B cell (primary cell): ENCODE results near the gene NCAPH2.

ENCODE experiments used
- EZH2 ChIP-seq: IDR thresholded peaks from 2 replicates; pipeline ENCODE4 v1.6.1; 2012; ENCODE audit warnings: borderline replicate concordance, low read depth, mild to moderate bottlenecking, moderate library complexity, low read length; ENCODE audit not compliant: insufficient read depth, poor library complexity, severe bottlenecking
- TF ChIP-seq, protein P1 (sequence below): fragments of 200-600 bp; IDR thresholded peaks from one replicate; pipeline ENCODE4 v1.8.0; 2022; ENCODE audit warnings: antibody characterized with exemption, mild to moderate bottlenecking

DNA sequence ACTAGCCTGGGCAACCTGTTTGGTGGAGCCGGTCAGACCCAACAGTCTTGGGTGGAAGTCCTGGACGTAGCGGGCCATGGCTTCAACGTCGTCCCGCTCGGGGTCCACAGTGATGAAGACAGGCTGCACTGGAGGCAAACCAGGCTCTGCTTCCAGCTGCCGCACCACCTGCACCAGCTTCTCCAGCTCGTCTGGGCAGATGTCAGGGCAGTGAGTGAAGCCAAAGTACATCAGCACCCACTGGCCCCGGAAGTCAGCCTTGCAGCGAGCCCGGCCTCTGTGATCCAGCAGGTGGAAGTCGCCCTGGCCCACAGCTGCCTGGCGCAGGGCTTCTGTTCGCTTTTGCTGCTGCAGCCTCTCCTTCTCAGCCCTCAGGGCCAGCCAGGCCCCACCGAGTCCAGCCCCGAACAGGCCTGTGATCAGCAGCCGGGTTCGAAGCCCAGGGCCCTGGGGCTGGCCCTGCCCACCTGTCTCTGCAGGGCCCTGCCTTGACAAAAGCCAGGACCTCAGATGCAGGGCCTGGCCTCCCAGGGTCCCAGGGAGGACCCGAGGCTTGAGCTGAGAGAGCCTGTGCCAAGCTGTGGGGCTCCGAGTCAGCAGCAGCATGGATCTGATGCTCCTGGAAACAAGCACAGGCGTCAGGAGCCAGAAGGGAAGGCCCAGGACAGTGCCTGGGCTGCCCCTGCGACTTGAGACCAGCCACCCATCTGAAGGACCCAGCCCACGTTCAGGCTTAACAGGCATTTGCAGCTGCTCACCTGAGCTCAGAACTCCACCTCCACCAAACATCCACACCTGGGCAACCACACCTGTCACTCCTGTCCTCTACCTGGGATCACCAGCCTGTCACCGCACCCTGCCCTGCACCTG, 16.0 kb downstream of the NCAPH2 start:
- no peak for TF ChIP-seq EZH2
- TF ChIP-seq, protein P1, sequence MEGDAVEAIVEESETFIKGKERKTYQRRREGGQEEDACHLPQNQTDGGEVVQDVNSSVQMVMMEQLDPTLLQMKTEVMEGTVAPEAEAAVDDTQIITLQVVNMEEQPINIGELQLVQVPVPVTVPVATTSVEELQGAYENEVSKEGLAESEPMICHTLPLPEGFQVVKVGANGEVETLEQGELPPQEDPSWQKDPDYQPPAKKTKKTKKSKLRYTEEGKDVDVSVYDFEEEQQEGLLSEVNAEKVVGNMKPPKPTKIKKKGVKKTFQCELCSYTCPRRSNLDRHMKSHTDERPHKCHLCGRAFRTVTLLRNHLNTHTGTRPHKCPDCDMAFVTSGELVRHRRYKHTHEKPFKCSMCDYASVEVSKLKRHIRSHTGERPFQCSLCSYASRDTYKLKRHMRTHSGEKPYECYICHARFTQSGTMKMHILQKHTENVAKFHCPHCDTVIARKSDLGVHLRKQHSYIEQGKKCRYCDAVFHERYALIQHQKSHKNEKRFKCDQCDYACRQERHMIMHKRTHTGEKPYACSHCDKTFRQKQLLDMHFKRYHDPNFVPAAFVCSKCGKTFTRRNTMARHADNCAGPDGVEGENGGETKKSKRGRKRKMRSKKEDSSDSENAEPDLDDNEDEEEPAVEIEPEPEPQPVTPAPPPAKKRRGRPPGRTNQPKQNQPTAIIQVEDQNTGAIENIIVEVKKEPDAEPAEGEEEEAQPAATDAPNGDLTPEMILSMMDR = no peak
